IMR-90 (cell line): ENCODE measurements around the gene TDRD12. TPM values are rescaled to one million over a fixed set of nuclear protein-coding genes. Genes with fewer than 3 reads are reported as not detected.
"Not testable (repeated sequence)": the region's sequence is repeated elsewhere in the genome, so short reads cannot be mapped to it uniquely, and the experiment has no call there.

Source experiments
- ATAC-seq: fragments of 200-7000 bp; cut with Tn5 transposase; 2 replicates; pipeline ENCODE4 v1.9.1; 2020; ENCODE audit warnings: low read depth, mild to moderate bottlenecking, moderate library complexity
- BruUV-seq: library from RNA; stranded (reverse); fragments of 400-500 nt; replicated peaks from 2 replicates; lab custom pipeline; 2021; lab: Mats Ljungman, UMichigan
- CTCF ChIA-PET: fragments of 300-600 bp; formaldehyde crosslinking; extraction: SDS; loops from one replicate; lab custom pipeline; 2021; ENCODE audit warnings: antibody characterized with exemption; lab: Yijun Ruan, JAX
- POLR2A ChIA-PET: fragments of 300-600 bp; sonication (Branson Sonifier 250); formaldehyde crosslinking; loops from one replicate; lab custom pipeline; 2022; ENCODE audit warnings: antibody characterized with exemption; ENCODE audit not compliant: unreplicated experiment; lab: Charles Lee
- DNase-seq: peaks from one replicate; pipeline ENCODE4 v3.0.0; 2013
- H2AFZ ChIP-seq: replicated peaks from 2 replicates; pipeline ENCODE3; 2013; ENCODE audit warnings: low read length, mild to moderate bottlenecking; ENCODE audit not compliant: poor library complexity
- H2AK5ac ChIP-seq: 2 replicates; pipeline ENCODE4 v1.6.1; 2013; ENCODE audit warnings: low read depth, low read length, inconsistent platforms
- H2AK9ac ChIP-seq: replicated peaks from 2 replicates; pipeline ENCODE3; 2013; ENCODE audit warnings: mild to moderate bottlenecking, low read depth, low read length, moderate library complexity; ENCODE audit not compliant: poor library complexity
- H2BK120ac ChIP-seq: 2 replicates; pipeline ENCODE4 v1.6.1; 2013; ENCODE audit warnings: low read depth, low read length, inconsistent platforms
- H2BK15ac ChIP-seq: 3 replicates; pipeline ENCODE4 v1.6.1; 2013; ENCODE audit warnings: low read depth, low read length, inconsistent platforms
- H2BK20ac ChIP-seq: 2 replicates; pipeline ENCODE4 v1.6.1; 2013; ENCODE audit warnings: low read depth, mild to moderate bottlenecking, inconsistent platforms, low read length, moderate library complexity
- H2BK5ac ChIP-seq: 2 replicates; pipeline ENCODE4 v1.6.1; 2013; ENCODE audit warnings: mild to moderate bottlenecking, low read depth, low read length, inconsistent platforms; ENCODE audit not compliant: poor library complexity, severe bottlenecking
- H3K14ac ChIP-seq: replicated peaks from 2 replicates; pipeline ENCODE4 v1.6.1; 2013; ENCODE audit warnings: low read depth, low read length, inconsistent platforms
- H3K18ac ChIP-seq: 2 replicates; pipeline ENCODE4 v1.6.1; 2013; ENCODE audit warnings: low read depth, low read length, control low read depth
- H3K23ac ChIP-seq: 2 replicates; pipeline ENCODE4 v1.6.1; 2013; ENCODE audit warnings: low read depth, low read length, inconsistent platforms
- H3K27ac ChIP-seq: 2 replicates; pipeline ENCODE4 v1.5.1; 2013; ENCODE audit warnings: mild to moderate bottlenecking, control low read depth, low read length; ENCODE audit not compliant: insufficient read depth
- H3K27me3 ChIP-seq: 2 replicates; pipeline ENCODE4 v1.6.1; 2013; ENCODE audit warnings: low read length; ENCODE audit not compliant: control insufficient read depth, insufficient read depth
- H3K36me3 ChIP-seq: 2 replicates; pipeline ENCODE4 v1.6.1; 2013; ENCODE audit warnings: low read length, mixed read lengths; ENCODE audit not compliant: control insufficient read depth, insufficient read depth
- H3K4ac ChIP-seq: 2 replicates; pipeline ENCODE4 v1.6.1; 2013; ENCODE audit warnings: low read depth, low read length, inconsistent platforms
- H3K4me1 ChIP-seq: 2 replicates; pipeline ENCODE4 v1.6.1; 2013; ENCODE audit warnings: low read length, mixed read lengths; ENCODE audit not compliant: control insufficient read depth, insufficient read depth
- H3K4me2 ChIP-seq: 2 replicates; pipeline ENCODE4 v1.6.1; 2013; ENCODE audit warnings: low read depth, mild to moderate bottlenecking, control low read depth, low read length, moderate library complexity
- H3K4me3 ChIP-seq: 2 replicates; pipeline ENCODE4 v1.5.1; 2013; ENCODE audit warnings: low read depth, mild to moderate bottlenecking, control low read depth, low read length, moderate library complexity; ENCODE audit not compliant: insufficient read depth
- H3K56ac ChIP-seq: 2 replicates; pipeline ENCODE4 v1.6.1; 2013; ENCODE audit warnings: low read length, inconsistent platforms; ENCODE audit not compliant: insufficient read depth; ENCODE audit errors: extremely low read depth
- H3K79me1 ChIP-seq, 2 experiments: 2 replicates each; pipeline ENCODE4 v1.6.1; 2013; ENCODE audit warnings: low read length in 2 of 2, inconsistent platforms in 1 of 2, low read depth in 1 of 2
- H3K9ac ChIP-seq: 2 replicates; pipeline ENCODE4 v1.6.1; 2013; ENCODE audit warnings: low read depth, low read length, control low read depth
- H3K9me1 ChIP-seq: 2 replicates; pipeline ENCODE4 v1.6.1; 2013; ENCODE audit warnings: low read length, inconsistent platforms; ENCODE audit not compliant: insufficient read depth
- H3K9me3 ChIP-seq: 2 replicates; pipeline ENCODE4 v1.6.1; 2013; ENCODE audit warnings: low read length; ENCODE audit not compliant: control insufficient read depth, insufficient read depth
- H4K20me1 ChIP-seq: 2 replicates; pipeline ENCODE4 v1.6.1; 2013; ENCODE audit warnings: low read length, inconsistent platforms; ENCODE audit not compliant: insufficient read depth
- H4K5ac ChIP-seq: 2 replicates; pipeline ENCODE4 v1.6.1; 2013; ENCODE audit warnings: mild to moderate bottlenecking, low read depth, low read length, control low read depth
- H4K8ac ChIP-seq, 2 experiments: 2 replicates each; pipeline ENCODE4 v1.6.1; 2013; ENCODE audit warnings: low read depth in 2 of 2, low read length in 2 of 2, control low read depth in 1 of 2, inconsistent platforms in 1 of 2
- H4K91ac ChIP-seq: 2 replicates; pipeline ENCODE4 v1.6.1; 2013; ENCODE audit warnings: low read depth, low read length, inconsistent platforms; ENCODE audit not compliant: insufficient read depth
- WGBS, 2 experiments: methylation state at CpG; one replicate each; pipeline versions ENCODE4 v1.1.5 to v1.1.7; 2013; ENCODE audit warnings: missing lambda C conversion rate in 2 of 2; ENCODE audit not compliant: insufficient read length in 1 of 2; ENCODE audit errors: extremely low coverage in 2 of 2; 5-methylcytosine and 5-hydroxymethylcytosine counted together
- dilution Hi-C: fragments of 300-500 bp; cut with HindIII; formaldehyde crosslinking; loops from one replicate; pipeline ENCODE4 v1.14.3; 2018; ENCODE audit warnings: low sequenced_read_pairs; ENCODE audit not compliant: unreplicated experiment
- in situ Hi-C: fragments of 300-500 bp; cut with MboI; formaldehyde crosslinking; loops from 3 replicates; pipeline ENCODE4 v1.14.3; 2019; ENCODE audit warnings: low sequenced_read_pairs, inconsistent platforms, mixed read lengths
- intact Hi-C: fragments of 100-400 bp; cut with micrococcal nuclease; formaldehyde crosslinking; loops from 2 replicates; pipeline ENCODE4 v1.10.0; 2022
- polyA plus RNA-seq, 3 experiments: library from polyadenylated mRNA; depleted of rRNA; stranded (reverse); fragments of >200 nt; gene quantifications; 2 replicates each; pipeline ENCODE4 v1.2.3, GENCODE V29; 2012; ENCODE audit warnings: low replicate concordance in 1 of 3
- total RNA-seq: library from RNA; depleted of rRNA; stranded (reverse); fragments of >200 nt; gene quantifications from 2 replicates; pipeline ENCODE4 v1.2.3, GENCODE V29; 2012

The TDRD12 gene
- total and polyA plus RNA-seq, 2 of the 4 experiments (the other 2 are of a cell fraction): under 0.01 to 0.07 TPM

- H3K23ac ChIP-seq, H3K9me3 ChIP-seq, H3K9me1 ChIP-seq, H4K20me1 ChIP-seq, H4K5ac ChIP-seq, H4K91ac ChIP-seq, H4K8ac ChIP-seq, POLR2A ChIA-PET, H3K9ac ChIP-seq, CTCF ChIA-PET, H2BK5ac ChIP-seq, H2BK20ac ChIP-seq, DNase-seq, H2AK5ac ChIP-seq, H3K4me1 ChIP-seq, H3K27ac ChIP-seq, H3K56ac ChIP-seq, H2AFZ ChIP-seq, H2AK9ac ChIP-seq, H3K18ac ChIP-seq, H3K36me3 ChIP-seq, H3K14ac ChIP-seq, H3K27me3 ChIP-seq, ATAC-seq, H2BK120ac ChIP-seq, H3K4ac ChIP-seq, H2BK15ac ChIP-seq, in situ Hi-C loops, dilution Hi-C loops, BruUV-seq, H3K4me3 ChIP-seq: not testable (repeated sequence)
- intact Hi-C loops: loop anchor here (5.0 kb wide), 1 partner anchor 279 kb away; the partner anchor contains the start of genes CEP89 and FAAP24
- Histone ChIP-seq H3K4me2 (peak overlapping the region; percentile 89), H3K79me1 (peaks cover 10 to 37% of the 10 kb centered on the region in 2 experiments)
- 100% methylated on average over 2 of the region's 20 CpGs; no CpG with 5 or more reads in 1 of the 2 experiments for WGBS, 2 experiments
Observed at GRCh38 chr19:32693151-32694108, 26.1 kb upstream of the TDRD12 start.

- H3K14ac ChIP-seq, H2BK120ac ChIP-seq, H2AK5ac ChIP-seq, H2BK20ac ChIP-seq, H3K9ac ChIP-seq, in situ Hi-C loops, H3K56ac ChIP-seq, H3K4ac ChIP-seq, DNase-seq, ATAC-seq, H2AFZ ChIP-seq, H3K18ac ChIP-seq, H3K4me3 ChIP-seq, H2BK5ac ChIP-seq, BruUV-seq, H3K4me1 ChIP-seq, H3K9me1 ChIP-seq, H4K5ac ChIP-seq, H3K27ac ChIP-seq, H3K27me3 ChIP-seq, H4K91ac ChIP-seq, H3K4me2 ChIP-seq, dilution Hi-C loops, H3K9me3 ChIP-seq, H2BK15ac ChIP-seq, H4K20me1 ChIP-seq, H2AK9ac ChIP-seq, POLR2A ChIA-PET, H3K23ac ChIP-seq, CTCF ChIA-PET, H4K8ac ChIP-seq: not testable (repeated sequence)
- no CpG with 5 or more reads among the region's 2 CpGs for WGBS, 2 experiments
- H3K79me1 ChIP-seq: peaks cover 10 to 37% of the 10 kb centered on the region in 2 experiments
- intact Hi-C loops: loop anchor here (5.0 kb wide), 1 partner anchor 278 kb away; the partner anchor contains the start of genes CEP89 and FAAP24
- H3K36me3 ChIP-seq: peaks cover 10% of the 10 kb centered on the region; the same call in 1 of the 2 replicates
Observed at GRCh38 chr19:32694316-32694715, 25.3 kb upstream of the TDRD12 start.
